H1 (cell line): Measurements from ENCODE around the gene ELOVL1. TPM values are rescaled to one million over a fixed set of nuclear protein-coding genes. Genes with fewer than 3 reads are reported as not detected.

ENCODE experiments used
- BACH1 ChIP-seq: IDR thresholded peaks from 2 replicates; pipeline ENCODE4 v1.6.1; 2012; ENCODE audit warnings: low read length, improper control_type of control experiment
- BRCA1 ChIP-seq: IDR thresholded peaks from 2 replicates; pipeline ENCODE4 v1.6.1; 2012; ENCODE audit warnings: low read depth, low read length, improper control_type of control experiment
- CEBPB ChIP-seq: IDR thresholded peaks from 2 replicates; pipeline ENCODE4 v1.6.1; 2012; ENCODE audit warnings: low read depth, low read length
- CHD1 ChIP-seq: IDR thresholded peaks from 2 replicates; pipeline ENCODE4 v1.6.1; 2012; ENCODE audit warnings: low read depth, low read length, improper control_type of control experiment
- KDM1A ChIP-seq: fragments of 200-600, 300-600 bp; sonication (generic); IDR thresholded peaks from 2 replicates; pipeline ENCODE4 v1.7.1; 2016; ENCODE audit warnings: mild to moderate bottlenecking, low read length, borderline replicate concordance
- TAF1 ChIP-seq: IDR thresholded peaks from 2 replicates; pipeline ENCODE4 v1.6.1; 2011; ENCODE audit warnings: mild to moderate bottlenecking, low read depth, low read length
- polyA plus RNA-seq, 7 experiments: library from polyadenylated mRNA; depleted of rRNA in 3 of 7; stranded (reverse) in 5 of 7; unstranded in 2 of 7; fragments of >200 nt in 5 of 7; fragments of 200-250 nt in 2 of 7; gene quantifications; 1 replicate in 5 of 7; 2 replicates in 1 of 7; 4 replicates in 1 of 7; pipeline versions ENCODE4 v1.2.1 to v1.2.3, GENCODE V29; 2011 to 2013; ENCODE audit warnings: missing spikeins in 2 of 7, mixed read lengths in 2 of 7
- total RNA-seq: library from RNA; stranded (reverse); fragmentation: NEBNext Ultra II Directional; extraction: Animal tissue kit (Norgen Biotek cat#: 25700); gene quantifications from 2 replicates; pipeline ENCODE4 v1.2.1, GENCODE V29; 2021

Gene ELOVL1
- total and polyA plus RNA-seq, 2 of the 8 experiments (the other 6 are each of a cell fraction or from before 2014, with no cell fraction given) = 28.5 to 68.1 TPM

DNA sequence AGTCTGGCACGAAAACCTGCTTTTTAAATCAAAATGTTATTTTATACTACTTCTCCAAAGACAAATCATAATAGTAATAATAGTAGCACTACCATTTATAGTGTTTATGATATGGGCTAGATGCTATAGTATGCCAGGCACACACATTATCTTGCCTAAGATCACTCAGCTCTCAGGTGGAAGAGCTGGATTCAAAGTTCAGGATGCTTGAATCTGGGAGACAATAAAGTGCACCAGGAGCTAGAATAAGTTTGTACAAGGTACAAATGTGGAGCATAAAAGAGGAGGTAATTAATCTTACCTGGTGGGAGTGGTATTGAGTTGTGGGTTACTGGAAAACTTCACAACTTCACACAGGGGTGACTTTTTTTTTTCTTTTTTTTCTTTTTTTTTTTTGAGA, 10.0 kb upstream of the ELOVL1 start (continued):
- TF ChIP-seq TAF1 = no peak
- no peak for TF ChIP-seq BACH1
- TF ChIP-seq KDM1A = no peak
- no peak for TF ChIP-seq CEBPB
- TF ChIP-seq BRCA1 = no peak
- TF ChIP-seq CHD1 = no peak
